Liver (tissue), 3 donors: Measurements from ENCODE around the gene PPP1R14D.

Source experiments
- ATF3 ChIP-seq: IDR thresholded peaks from 2 replicates; pipeline ENCODE4 v1.6.1; 2016; ENCODE audit warnings: antibody characterized with exemption
- CTCF ChIP-seq: fragments of 150-350 bp; IDR thresholded peaks from 2 replicates; pipeline ENCODE4 v1.5.1; 2017; ENCODE audit warnings: improper control_type of control experiment, low read depth, low read length; ENCODE audit not compliant: missing input control
- EGR1 ChIP-seq, 2 donors: IDR thresholded peaks; 2 replicates each; pipeline ENCODE4 v1.6.1; 2016 to 2018; ENCODE audit warnings: antibody characterized with exemption in 2 of 2, low read depth in 2 of 2
- FOXA1 ChIP-seq: IDR thresholded peaks from 2 replicates; pipeline ENCODE4 v1.6.1; 2016; ENCODE audit warnings: antibody characterized with exemption
- FOXA2 ChIP-seq: IDR thresholded peaks from 2 replicates; pipeline ENCODE4 v1.6.1; 2016; ENCODE audit warnings: antibody characterized with exemption
- GABPA ChIP-seq, 2 donors: IDR thresholded peaks in 1 of 2; conservative IDR thresholded peaks in 1 of 2; 2 replicates each; pipeline ENCODE4 v1.6.1; 2016; ENCODE audit warnings: antibody characterized with exemption in 2 of 2, mild to moderate bottlenecking in 1 of 2, moderate library complexity in 1 of 2
- HNF4A ChIP-seq, 2 donors: conservative IDR thresholded peaks; 2 replicates each; pipeline ENCODE4 v1.6.1; 2016; ENCODE audit warnings: antibody characterized with exemption in 2 of 2, mild to moderate bottlenecking in 2 of 2
- MAX ChIP-seq: IDR thresholded peaks from 2 replicates; pipeline ENCODE4 v1.6.1; 2016; ENCODE audit warnings: antibody characterized with exemption
- RAD21 ChIP-seq, 2 donors: IDR thresholded peaks; 2 replicates each; pipeline ENCODE4 v1.6.1; 2016; ENCODE audit warnings: antibody characterized with exemption in 2 of 2, mild to moderate bottlenecking in 2 of 2
- REST ChIP-seq: IDR thresholded peaks from 2 replicates; pipeline ENCODE4 v1.6.1; 2016; ENCODE audit warnings: antibody characterized with exemption, mild to moderate bottlenecking
- SP1 ChIP-seq: IDR thresholded peaks from 2 replicates; pipeline ENCODE4 v1.6.1; 2018; ENCODE audit warnings: antibody characterized with exemption, mild to moderate bottlenecking
- TAF1 ChIP-seq: conservative IDR thresholded peaks from 2 replicates; pipeline ENCODE4 v1.6.1; 2016; ENCODE audit warnings: antibody characterized with exemption, mild to moderate bottlenecking
- YY1 ChIP-seq: IDR thresholded peaks from 2 replicates; pipeline ENCODE4 v1.6.1; 2016; ENCODE audit warnings: antibody characterized with exemption, mild to moderate bottlenecking
- donor health status: healthy.
- donor health status: healthy.

GRCh38 chr15:40825661-40826422 lies 2.7 kb downstream of the PPP1R14D start:
- TF ChIP-seq CTCF = no peak
- no peak for TF ChIP-seq REST
- TF ChIP-seq EGR1 (IDR thresholded peaks at IDR 0.05; ENCODE audit: low read depth in 2 of 2) = no peak
- TF ChIP-seq SP1 = no peak
- TF ChIP-seq YY1 = no peak
- no peak for TF ChIP-seq MAX
- TF ChIP-seq ATF3 = no peak
- TF ChIP-seq TAF1 = no peak
- TF ChIP-seq FOXA2 = no peak
- TF ChIP-seq HNF4A (conservative IDR thresholded peaks at IDR 0.05) = no peak
- no peak for TF ChIP-seq GABPA (IDR thresholded peaks at IDR 0.05 in 1 of 2, conservative IDR thresholded peaks at IDR 0.05 in 1 of 2)
- TF ChIP-seq FOXA1 = no peak
- no peak for TF ChIP-seq RAD21 (IDR thresholded peaks at IDR 0.05)
